ENCODE results near the gene TMEM178B. TPM values are rescaled to one million over a fixed set of nuclear protein-coding genes. Genes with fewer than 3 reads are reported as not detected.

The TMEM178B gene
- total and polyA plus RNA-seq, 8 donors: 0.42 to 3.0 (median 2.1) TPM

DNA sequence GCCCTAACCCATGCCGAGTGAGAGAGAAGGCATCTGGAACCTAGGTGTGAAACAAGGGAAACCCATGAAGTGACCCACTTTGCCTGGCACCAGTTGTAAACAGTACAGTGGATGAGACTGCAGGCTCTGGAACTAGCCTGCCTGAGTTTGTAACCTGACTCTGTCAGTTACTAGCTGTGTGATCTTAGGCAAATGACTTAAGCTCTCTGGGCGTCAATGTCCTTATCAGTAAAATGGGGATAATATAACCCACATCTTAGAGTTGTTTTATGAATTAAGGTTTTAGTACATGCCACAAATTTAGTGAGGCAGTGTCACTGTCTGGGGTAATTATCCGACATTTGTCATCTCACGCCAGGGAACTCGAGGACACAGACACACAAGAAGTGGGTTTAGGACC lies 394.5 kb downstream of the TMEM178B start:
- Histone ChIP-seq H3K36me3 (no peaks in the 10 kb centered on the region), H3K27ac (no peak overlapping the region), H3K4me1 (no peaks in the 10 kb centered on the region), H3K9me3 (no peaks in the 10 kb centered on the region), H3K4me3 (no peak overlapping the region), H3K27me3 (no peaks in the 10 kb centered on the region)
- 75 to 84% methylated on average over 5 of the region's 5 CpGs for WGBS, 2 donors
- FAIRE-seq (no peak), DNase-seq (no peak), ATAC-seq (no peak)
- TF ChIP-seq, protein P1, sequence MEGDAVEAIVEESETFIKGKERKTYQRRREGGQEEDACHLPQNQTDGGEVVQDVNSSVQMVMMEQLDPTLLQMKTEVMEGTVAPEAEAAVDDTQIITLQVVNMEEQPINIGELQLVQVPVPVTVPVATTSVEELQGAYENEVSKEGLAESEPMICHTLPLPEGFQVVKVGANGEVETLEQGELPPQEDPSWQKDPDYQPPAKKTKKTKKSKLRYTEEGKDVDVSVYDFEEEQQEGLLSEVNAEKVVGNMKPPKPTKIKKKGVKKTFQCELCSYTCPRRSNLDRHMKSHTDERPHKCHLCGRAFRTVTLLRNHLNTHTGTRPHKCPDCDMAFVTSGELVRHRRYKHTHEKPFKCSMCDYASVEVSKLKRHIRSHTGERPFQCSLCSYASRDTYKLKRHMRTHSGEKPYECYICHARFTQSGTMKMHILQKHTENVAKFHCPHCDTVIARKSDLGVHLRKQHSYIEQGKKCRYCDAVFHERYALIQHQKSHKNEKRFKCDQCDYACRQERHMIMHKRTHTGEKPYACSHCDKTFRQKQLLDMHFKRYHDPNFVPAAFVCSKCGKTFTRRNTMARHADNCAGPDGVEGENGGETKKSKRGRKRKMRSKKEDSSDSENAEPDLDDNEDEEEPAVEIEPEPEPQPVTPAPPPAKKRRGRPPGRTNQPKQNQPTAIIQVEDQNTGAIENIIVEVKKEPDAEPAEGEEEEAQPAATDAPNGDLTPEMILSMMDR (IDR thresholded peaks at IDR 0.05): no peak
- intact Hi-C loops (cut with DNase I): no loop called here

DNA sequence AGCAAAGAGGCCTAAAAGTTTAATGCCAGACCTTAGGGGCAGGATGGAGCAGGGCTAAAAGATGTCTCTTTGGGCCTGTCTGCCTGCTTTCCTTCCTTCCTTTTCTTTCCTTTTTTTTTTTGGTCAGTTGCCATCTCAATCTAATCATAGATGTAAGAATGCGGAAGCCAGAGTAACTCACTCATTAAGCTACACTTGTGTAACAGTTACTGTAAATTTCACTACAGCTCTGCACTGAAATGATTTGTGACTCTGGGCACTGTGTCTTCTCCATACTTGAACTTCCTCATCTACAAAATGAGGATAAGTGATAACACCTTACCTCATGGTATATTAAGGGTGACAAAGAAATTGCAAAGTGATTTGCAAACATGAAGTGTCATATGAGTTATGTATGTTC lies 401.8 kb downstream of the TMEM178B start:
- peak in 1 of 4 donors; percentile 41 for ATAC-seq
- intact Hi-C loops (cut with DNase I): no loop called here
- no peak for DNase-seq
- Histone ChIP-seq H3K36me3 (no peaks in the 10 kb centered on the region), H3K27me3 (no peaks in the 10 kb centered on the region), H3K27ac (no peak overlapping the region), H3K9me3 (no peaks in the 10 kb centered on the region), H3K4me3 (no peak overlapping the region), H3K4me1 (no peaks in the 10 kb centered on the region)
- FAIRE-seq: no peak
- 67 to 83% methylated on average over 1 of the region's 1 CpG for WGBS, 2 donors
- TF ChIP-seq, protein P1 (IDR thresholded peaks at IDR 0.05): no peak

DNA sequence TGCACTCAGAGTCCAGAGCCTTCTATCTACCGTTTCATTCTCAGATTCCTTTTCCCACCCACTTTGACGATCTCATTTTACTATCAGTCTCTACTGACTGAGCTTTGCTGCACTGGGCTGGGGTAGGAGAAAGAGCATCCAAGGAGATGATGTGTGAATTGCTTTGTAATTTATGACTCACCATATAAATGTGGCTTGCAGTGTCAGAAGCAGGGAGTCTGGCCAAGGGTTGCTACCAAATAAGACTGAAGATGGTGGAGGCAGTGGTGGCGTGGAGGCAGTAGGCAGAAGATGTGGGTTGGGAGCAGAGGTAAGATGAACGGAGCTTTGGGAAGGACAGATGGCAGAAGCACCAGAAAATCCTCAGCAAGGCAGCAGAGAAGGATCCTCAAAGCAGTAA lies 404.0 kb downstream of the TMEM178B start:
- peak in 1 of 4 donors; percentile 25 for ATAC-seq
- DNase-seq: no peak
- no peaks in the 10 kb centered on the region for H3K9me3 ChIP-seq
- no peaks in the 10 kb centered on the region for H3K36me3 ChIP-seq
- intact Hi-C loops (cut with DNase I): no loop called here
- no peak overlapping the region for H3K27ac ChIP-seq
- H3K27me3 ChIP-seq: no peaks in the 10 kb centered on the region
- WGBS, 2 donors: 53 to 56% methylated on average over 4 of the region's 4 CpGs
- TF ChIP-seq, protein P1 (IDR thresholded peaks at IDR 0.05): no peak
- H3K4me3 ChIP-seq: no peak overlapping the region
- no peaks in the 10 kb centered on the region for H3K4me1 ChIP-seq
- FAIRE-seq: no peak

DNA sequence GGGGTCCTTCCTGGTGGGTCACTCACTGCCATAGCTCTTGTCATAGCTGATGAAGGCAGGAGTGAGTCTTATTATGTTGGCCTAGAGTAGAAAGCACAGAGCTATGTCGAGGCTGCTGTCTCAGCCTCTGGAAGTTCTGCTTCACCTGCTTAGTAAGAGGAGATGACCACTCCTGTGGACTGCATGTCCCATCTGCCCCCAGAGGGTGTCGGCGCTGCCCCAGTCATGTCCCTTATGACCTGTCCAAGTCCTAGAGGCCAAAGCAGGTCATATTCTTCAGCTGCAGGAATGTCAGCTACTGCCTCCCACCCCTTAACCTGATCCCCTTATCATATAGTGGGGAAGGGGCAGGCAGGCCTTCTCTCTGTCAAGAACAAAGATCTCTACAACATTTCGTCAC lies 405.0 kb downstream of the TMEM178B start:
- intact Hi-C loops (cut with DNase I): no loop called here
- ATAC-seq (no peak), FAIRE-seq (no peak)

DNA sequence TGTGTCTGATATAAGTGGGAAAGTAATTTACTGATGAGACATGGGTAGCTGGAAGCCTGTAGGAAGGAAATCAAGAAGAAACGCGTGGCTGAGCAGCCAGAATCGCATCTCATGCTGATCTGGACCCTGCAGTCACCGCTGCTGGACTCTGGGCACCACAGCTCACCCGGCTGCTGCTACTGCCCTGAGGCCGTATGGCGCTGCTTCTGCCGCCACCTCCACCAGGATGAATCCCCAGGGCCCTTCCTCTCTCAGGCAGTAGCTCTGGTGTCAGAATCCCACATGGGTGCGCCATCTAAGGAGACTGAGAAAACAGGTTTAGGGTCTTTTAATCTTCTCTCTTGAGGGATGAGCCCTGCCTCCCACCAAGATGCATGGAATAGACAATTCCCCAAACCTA lies 407.1 kb downstream of the TMEM178B start:
- FAIRE-seq: no peak
- Histone ChIP-seq H3K27ac (no peak overlapping the region), H3K36me3 (no peaks in the 10 kb centered on the region), H3K27me3 (no peaks in the 10 kb centered on the region), H3K4me1 (no peaks in the 10 kb centered on the region), H3K9me3 (no peaks in the 10 kb centered on the region), H3K4me3 (no peak overlapping the region)
- no peak for DNase-seq
- ATAC-seq: no peak
- intact Hi-C loops (cut with DNase I): no loop called here
- TF ChIP-seq, protein P1 (IDR thresholded peaks at IDR 0.05): no peak
- 89 to 90% methylated on average over 9 of the region's 9 CpGs for WGBS, 2 donors

More for the DNA sequence above, 405.0 kb downstream of the TMEM178B start:
- no peaks in the 10 kb centered on the region for H3K4me1 ChIP-seq
- H3K9me3 ChIP-seq: no peaks in the 10 kb centered on the region
- no peak overlapping the region for H3K27ac ChIP-seq
- no peaks in the 10 kb centered on the region for H3K36me3 ChIP-seq
- DNase-seq: no peak
- H3K4me3 ChIP-seq: no peak overlapping the region
- 90% methylated on average over 4 of the region's 4 CpGs for WGBS, 2 donors
- no peaks in the 10 kb centered on the region for H3K27me3 ChIP-seq
- TF ChIP-seq, protein P1 (IDR thresholded peaks at IDR 0.05): no peak
